ENCODE results near the gene AMH.

Gene AMH

DNA sequence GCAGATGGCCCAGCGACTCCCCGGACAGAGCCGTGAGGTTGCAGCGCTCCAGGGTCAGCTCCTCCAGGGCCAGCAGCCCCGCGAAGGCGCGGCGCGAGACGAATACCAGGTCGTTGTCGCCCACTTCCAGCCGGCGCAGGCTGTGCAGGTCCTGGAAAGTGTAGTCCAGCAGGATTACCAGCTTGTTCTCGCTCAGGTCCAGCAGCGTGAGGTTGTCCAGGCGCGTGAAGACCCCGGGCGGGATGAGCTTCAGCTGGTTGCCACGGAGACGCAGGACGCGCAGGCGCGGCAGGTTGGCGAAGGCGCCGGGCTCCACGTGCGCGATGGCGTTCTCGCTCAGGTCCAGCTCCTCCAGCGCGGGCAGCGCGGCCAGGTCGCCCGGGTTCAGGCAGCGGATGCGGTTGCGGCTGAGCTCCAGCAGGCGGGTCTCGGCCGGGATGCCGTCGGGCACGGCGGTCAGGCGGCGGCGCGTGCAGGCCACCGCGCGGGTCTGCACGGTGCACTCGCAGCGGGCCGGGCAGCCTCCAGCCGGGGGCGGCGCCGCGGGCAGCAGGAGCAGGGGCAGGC lies 42.1 kb downstream of the AMH start:
- Histone ChIP-seq H4K20me1 (ENCODE audit: insufficient read depth, low read length) (no peaks in the 10 kb centered on the region), H3K9me3 (ENCODE audit: insufficient read depth, low read length) (no peaks in the 10 kb centered on the region), H2AFZ (ENCODE audit: low read depth, low read length) (no peak overlapping the region), H3K36me3 (replicated peaks; ENCODE audit: low read depth, low read length) (no peaks in the 10 kb centered on the region), H3K9ac (ENCODE audit: low read length) (no peak overlapping the region), H3K27me3 (ENCODE audit: low read depth, low read length) (peaks cover 26% of the 10 kb centered on the region), H3K79me2 (ENCODE audit: low read length) (no peaks in the 10 kb centered on the region), H3K27ac (ENCODE audit: low read length) (no peak overlapping the region), H3K4me2 (ENCODE audit: low read length) (no peak overlapping the region), H3K4me3 (ENCODE audit: low read length) (no peak overlapping the region), H3K4me1 (ENCODE audit: low read length) (peaks cover 18% of the 10 kb centered on the region)
- TF ChIP-seq, protein P1, sequence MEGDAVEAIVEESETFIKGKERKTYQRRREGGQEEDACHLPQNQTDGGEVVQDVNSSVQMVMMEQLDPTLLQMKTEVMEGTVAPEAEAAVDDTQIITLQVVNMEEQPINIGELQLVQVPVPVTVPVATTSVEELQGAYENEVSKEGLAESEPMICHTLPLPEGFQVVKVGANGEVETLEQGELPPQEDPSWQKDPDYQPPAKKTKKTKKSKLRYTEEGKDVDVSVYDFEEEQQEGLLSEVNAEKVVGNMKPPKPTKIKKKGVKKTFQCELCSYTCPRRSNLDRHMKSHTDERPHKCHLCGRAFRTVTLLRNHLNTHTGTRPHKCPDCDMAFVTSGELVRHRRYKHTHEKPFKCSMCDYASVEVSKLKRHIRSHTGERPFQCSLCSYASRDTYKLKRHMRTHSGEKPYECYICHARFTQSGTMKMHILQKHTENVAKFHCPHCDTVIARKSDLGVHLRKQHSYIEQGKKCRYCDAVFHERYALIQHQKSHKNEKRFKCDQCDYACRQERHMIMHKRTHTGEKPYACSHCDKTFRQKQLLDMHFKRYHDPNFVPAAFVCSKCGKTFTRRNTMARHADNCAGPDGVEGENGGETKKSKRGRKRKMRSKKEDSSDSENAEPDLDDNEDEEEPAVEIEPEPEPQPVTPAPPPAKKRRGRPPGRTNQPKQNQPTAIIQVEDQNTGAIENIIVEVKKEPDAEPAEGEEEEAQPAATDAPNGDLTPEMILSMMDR (IDR thresholded peaks at IDR 0.05; ENCODE audit: low read depth, low read length) = no peak
- TF ChIP-seq EZH2phosphoT487 (IDR thresholded peaks at IDR 0.05; ENCODE audit: low read depth) = no peak

- H3K79me2 ChIP-seq (ENCODE audit: low read length) = no peaks in the 10 kb centered on the region
- H3K4me2 ChIP-seq (ENCODE audit: low read length) = no peak overlapping the region
- H3K36me3 ChIP-seq (replicated peaks; ENCODE audit: low read depth, low read length) = no peaks in the 10 kb centered on the region
- H3K27me3 ChIP-seq (ENCODE audit: low read depth, low read length) = no peaks in the 10 kb centered on the region; the same call in 1 of the 2 replicates
- H2AFZ ChIP-seq (ENCODE audit: low read depth, low read length) = no peak overlapping the region
- H4K20me1 ChIP-seq (ENCODE audit: insufficient read depth, low read length) = no peaks in the 10 kb centered on the region
- peaks cover 6% of the 10 kb centered on the region for H3K4me1 ChIP-seq (ENCODE audit: low read length)
- H3K27ac ChIP-seq (ENCODE audit: low read length) = no peak overlapping the region
- H3K4me3 ChIP-seq (ENCODE audit: low read length) = no peak overlapping the region
- no peak overlapping the region for H3K9ac ChIP-seq (ENCODE audit: low read length)
- TF ChIP-seq EZH2phosphoT487 (IDR thresholded peaks at IDR 0.05; ENCODE audit: low read depth) = no peak
- TF ChIP-seq, protein P1 (IDR thresholded peaks at IDR 0.05; ENCODE audit: low read depth, low read length) = no peak
- H3K9me3 ChIP-seq (ENCODE audit: insufficient read depth, low read length) = no peaks in the 10 kb centered on the region
Measured at GRCh38 chr19:2294687-2295335, 45.7 kb downstream of the AMH start.

GRCh38 chr19:2296141-2296540 lies 47.0 kb downstream of the AMH start:
- Histone ChIP-seq H3K79me2 (ENCODE audit: low read length) (no peaks in the 10 kb centered on the region), H3K4me1 (ENCODE audit: low read length) (no peaks in the 10 kb centered on the region), H4K20me1 (ENCODE audit: insufficient read depth, low read length) (no peaks in the 10 kb centered on the region), H2AFZ (ENCODE audit: low read depth, low read length) (no peak overlapping the region), H3K4me3 (ENCODE audit: low read length) (no peak overlapping the region), H3K27me3 (ENCODE audit: low read depth, low read length) (no peaks in the 10 kb centered on the region; the same call in 1 of the 2 replicates), H3K9ac (ENCODE audit: low read length) (no peak overlapping the region), H3K36me3 (replicated peaks; ENCODE audit: low read depth, low read length) (no peaks in the 10 kb centered on the region), H3K9me3 (ENCODE audit: insufficient read depth, low read length) (no peaks in the 10 kb centered on the region), H3K4me2 (ENCODE audit: low read length) (no peak overlapping the region), H3K27ac (ENCODE audit: low read length) (no peak overlapping the region)
- TF ChIP-seq, protein P1 (IDR thresholded peaks at IDR 0.05; ENCODE audit: low read depth, low read length) = no peak
- no peak for TF ChIP-seq EZH2phosphoT487 (IDR thresholded peaks at IDR 0.05; ENCODE audit: low read depth)

- H3K9ac ChIP-seq (ENCODE audit: low read length) = no peak overlapping the region
- H3K4me2 ChIP-seq (ENCODE audit: low read length) = no peak overlapping the region
- H3K36me3 ChIP-seq (replicated peaks; ENCODE audit: low read depth, low read length) = no peaks in the 10 kb centered on the region
Measured at GRCh38 chr19:2300533-2300932, 51.4 kb downstream of the AMH start.

More at GRCh38 chr19:2300533-2300932, 51.4 kb downstream of the AMH start:
- no peaks in the 10 kb centered on the region for H3K4me1 ChIP-seq (ENCODE audit: low read length)
- H3K79me2 ChIP-seq (ENCODE audit: low read length) = no peaks in the 10 kb centered on the region
- TF ChIP-seq, protein P1 (IDR thresholded peaks at IDR 0.05; ENCODE audit: low read depth, low read length) = no peak
- TF ChIP-seq EZH2phosphoT487 (IDR thresholded peaks at IDR 0.05; ENCODE audit: low read depth) = no peak
- no peak overlapping the region for H3K27ac ChIP-seq (ENCODE audit: low read length)
- H3K9me3 ChIP-seq (ENCODE audit: insufficient read depth, low read length) = no peaks in the 10 kb centered on the region
- no peaks in the 10 kb centered on the region for H4K20me1 ChIP-seq (ENCODE audit: insufficient read depth, low read length)
- H3K27me3 ChIP-seq (ENCODE audit: low read depth, low read length) = no peaks in the 10 kb centered on the region; the same call in 1 of the 2 replicates
- no peak overlapping the region for H2AFZ ChIP-seq (ENCODE audit: low read depth, low read length)
- no peak overlapping the region for H3K4me3 ChIP-seq (ENCODE audit: low read length)
